PC-9 (cell line): Measurements from ENCODE around the gene G6PD. TPM values are rescaled to one million over a fixed set of nuclear protein-coding genes. Genes with fewer than 3 reads are reported as not detected.
"Not testable (repeated sequence)": the region's sequence is repeated elsewhere in the genome, so short reads cannot be mapped to it uniquely, and the experiment has no call there.

Experiments
- BruUV-seq: library from RNA; stranded (reverse); fragments of 400-500 nt; replicated peaks from 2 replicates; lab custom pipeline; 2021; lab: Mats Ljungman, UMichigan
- CTCF ChIA-PET: fragments of 300-600 bp; sonication (Branson Sonifier 250); formaldehyde crosslinking; loops from one replicate; lab custom pipeline; 2022; ENCODE audit warnings: antibody characterized with exemption; lab: Charles Lee
- POLR2A ChIA-PET: fragments of 300-600 bp; sonication (Branson Sonifier 250); formaldehyde crosslinking; loops from one replicate; lab custom pipeline; 2022; ENCODE audit warnings: antibody characterized with exemption; ENCODE audit not compliant: unreplicated experiment; lab: Charles Lee
- DNase-seq, 2 experiments: peaks; one replicate each; pipeline versions ENCODE4 v3.0.0 to v3.0.0-alpha.2; 2015 to 2022; ENCODE audit warnings: mixed read lengths in 1 of 2
- H2AFZ ChIP-seq: fragments of 200-600 bp; sonication (generic); 2 replicates; pipeline ENCODE4 v1.8.1; 2017; ENCODE audit warnings: antibody characterized with exemption
- H3F3A ChIP-seq: fragments of 200-600 bp; sonication (generic); 2 replicates; pipeline ENCODE4 v1.8.1; 2017; ENCODE audit warnings: antibody characterized with exemption, mild to moderate bottlenecking, low read depth; ENCODE audit not compliant: insufficient read depth
- H3K27ac ChIP-seq: fragments of 200-600 bp; sonication (generic); 2 replicates; pipeline ENCODE4 v1.6.1; 2016; ENCODE audit warnings: mixed run types
- H3K27me3 ChIP-seq: fragments of 200-600 bp; sonication (generic); 2 replicates; pipeline ENCODE4 v1.6.1; 2016; ENCODE audit warnings: low read depth, mixed run types; ENCODE audit not compliant: insufficient read depth
- H3K36me3 ChIP-seq: fragments of 200-600 bp; sonication (generic); 2 replicates; pipeline ENCODE4 v1.6.1; 2016; ENCODE audit warnings: low read depth, mixed run types
- H3K4me1 ChIP-seq: fragments of 200-600 bp; sonication (generic); replicated peaks from 2 replicates; pipeline ENCODE4 v1.6.1; 2016; ENCODE audit warnings: mixed run types; ENCODE audit not compliant: insufficient read depth
- H3K4me2 ChIP-seq: fragments of 200-600 bp; sonication (generic); 2 replicates; pipeline ENCODE4 v1.6.1; 2017; ENCODE audit warnings: mixed run types
- H3K4me3 ChIP-seq: fragments of 200-600 bp; sonication (generic); 2 replicates; pipeline ENCODE4 v1.6.1; 2016; ENCODE audit warnings: mixed run types
- H3K79me2 ChIP-seq: fragments of 200-600 bp; sonication (generic); 2 replicates; pipeline ENCODE4 v1.6.1; 2017; ENCODE audit warnings: low read depth, mixed run types
- H3K9me2 ChIP-seq: fragments of 200-600 bp; sonication (generic); 2 replicates; pipeline ENCODE4 v1.8.1; 2017; ENCODE audit warnings: mild to moderate bottlenecking; ENCODE audit not compliant: insufficient read depth
- H3K9me3 ChIP-seq: fragments of 200-600 bp; sonication (generic); 2 replicates; pipeline ENCODE4 v1.8.1; 2016; ENCODE audit warnings: low read depth; ENCODE audit not compliant: insufficient read depth
- H4K20me1 ChIP-seq: fragments of 200-600 bp; sonication (generic); 2 replicates; pipeline ENCODE4 v1.8.1; 2017; ENCODE audit not compliant: insufficient read depth
- CTCF ChIP-seq: fragments of 200-600 bp; sonication (generic); conservative IDR thresholded peaks from 2 replicates; pipeline ENCODE4 v1.6.1; 2017; ENCODE audit warnings: mixed run types, antibody characterized with exemption, mild to moderate bottlenecking, moderate library complexity
- EZH2 ChIP-seq: fragments of 200-600 bp; sonication (generic); IDR thresholded peaks from 2 replicates; pipeline ENCODE4 v1.8.0; 2017; ENCODE audit warnings: antibody characterized with exemption, low read depth
- intact Hi-C: fragments of 100-400 bp; cut with micrococcal nuclease; formaldehyde crosslinking; loops from one replicate; pipeline ENCODE4 v1.10.0; 2022; ENCODE audit not compliant: unreplicated experiment
- total RNA-seq: library from RNA; stranded (reverse); gene quantifications from 2 replicates; pipeline ENCODE4 v1.2.3, GENCODE V29; 2021

The G6PD gene
- total RNA-seq, 1 experiment from 2014 or later: 1,283 TPM

- H3K9me3 ChIP-seq: no peaks in the 10 kb centered on the region
- H4K20me1 ChIP-seq: peaks cover 8% of the 10 kb centered on the region
- H3K4me1 ChIP-seq: peaks cover 58% of the 10 kb centered on the region
- H3K27ac ChIP-seq: peak overlapping the region; percentile 100
- no peaks in the 10 kb centered on the region for H3K9me2 ChIP-seq
- H3F3A ChIP-seq: peaks cover 94% of the 10 kb centered on the region
- no TSS peak for BruUV-seq
- H3K79me2 ChIP-seq: peaks cover 83% of the 10 kb centered on the region
- peak; percentile 93 to 97 for DNase-seq
- intact Hi-C loops: loop anchor here (1.0 kb wide), 1 partner anchor 51 kb away; the partner anchor contains the start of gene SLC10A3
- CTCF ChIA-PET: interaction anchor here (1.0 kb wide), 1 partner anchor 168 kb away, joined by 3 read pairs; no protein-coding TSS in a partner anchor
- no peaks in the 10 kb centered on the region for H3K27me3 ChIP-seq
- H3K36me3 ChIP-seq: peaks cover 42% of the 10 kb centered on the region
- no peak overlapping the region for H2AFZ ChIP-seq
- H3K4me3 ChIP-seq: peak overlapping the region; percentile 52; the same call in 1 of the 2 replicates
- TF ChIP-seq EZH2 (no peak), CTCF (no peak)
- H3K4me2 ChIP-seq: peak overlapping the region; percentile 99
- POLR2A ChIA-PET: interaction anchor here (0.5 to 2.0 kb wide), 11 partner anchors 9 to 176 kb away, joined by 3 to 18 read pairs (median 7); partner anchors contain the start of gene SLC10A3
Observed at GRCh38 chrX:154540897-154541535, 5.6 kb downstream of the G6PD start.

- H3K27me3 ChIP-seq, BruUV-seq, H4K20me1 ChIP-seq, H3K9me2 ChIP-seq, H3K9me3 ChIP-seq, intact Hi-C loops, DNase-seq, H2AFZ ChIP-seq: not testable (repeated sequence)
- Histone ChIP-seq H3K36me3 (peaks cover 40% of the 10 kb centered on the region), H3K4me1 (peaks cover 58% of the 10 kb centered on the region), H3K79me2 (peaks cover 83% of the 10 kb centered on the region), H3K4me2 (peak overlapping the region; percentile 99), H3F3A (peaks cover 94% of the 10 kb centered on the region), H3K27ac (peak overlapping the region; percentile 100), H3K4me3 (peak overlapping the region; percentile 38; the same call in 1 of the 2 replicates)
- POLR2A ChIA-PET: interaction anchor here (0.6 to 1.4 kb wide), 5 partner anchors 8 to 96 kb away, joined by 3 to 18 read pairs (median 4); no protein-coding TSS in a partner anchor
- CTCF ChIA-PET: interaction anchor here (0.7 kb wide), 1 partner anchor 264 kb away, joined by 24 read pairs; no protein-coding TSS in a partner anchor
Observed at GRCh38 chrX:154540365-154540764, 6.3 kb downstream of the G6PD start.

GRCh38 chrX:154539077-154539476, 7.6 kb downstream of the G6PD start:
- Histone ChIP-seq H3K4me3 (no peak overlapping the region), H3K4me1 (peaks cover 58% of the 10 kb centered on the region), H3K4me2 (peak overlapping the region; percentile 99), H3K27me3 (no peaks in the 10 kb centered on the region), H4K20me1 (peaks cover 14% of the 10 kb centered on the region), H3K36me3 (peaks cover 35% of the 10 kb centered on the region), H3K9me3 (no peaks in the 10 kb centered on the region), H3K79me2 (peaks cover 80% of the 10 kb centered on the region), H3K27ac (peak overlapping the region; percentile 100; the same call in 1 of the 2 replicates), H2AFZ (no peak overlapping the region), H3K9me2 (no peaks in the 10 kb centered on the region), H3F3A (peaks cover 94% of the 10 kb centered on the region)
- intact Hi-C loops: no loop called here
- TF ChIP-seq CTCF (no peak), EZH2 (no peak)
- POLR2A ChIA-PET: interaction anchor here (0.7 kb wide), 1 partner anchor 165 kb away, joined by 4 read pairs; no protein-coding TSS in a partner anchor
- CTCF ChIA-PET: no interaction called here
- no peak for DNase-seq
- no TSS peak for BruUV-seq
